Mesenchymal stem cell (in vitro differentiated cells and primary cell): ENCODE data around the gene ZNF189.

Experiments used
- DNase-seq: peaks from one replicate; pipeline ENCODE4 v3.0.0-alpha.2; 2013
- H2AFZ ChIP-seq: one replicate; pipeline ENCODE4 v1.6.1; 2013; ENCODE audit warnings: low read depth, mild to moderate bottlenecking, control low read depth, inconsistent platforms, low read length, moderate library complexity
- H2AK5ac ChIP-seq: 2 replicates; pipeline ENCODE4 v1.6.1; 2013; ENCODE audit warnings: low read length, moderate library complexity, mild to moderate bottlenecking, inconsistent platforms; ENCODE audit not compliant: severe bottlenecking
- H2BK120ac ChIP-seq: one replicate; pipeline ENCODE4 v1.6.1; 2013; ENCODE audit warnings: low read depth, mild to moderate bottlenecking, inconsistent platforms, low read length, moderate library complexity
- H2BK12ac ChIP-seq, 2 experiments: one replicate each; pipeline ENCODE4 v1.6.1; 2013; ENCODE audit warnings: inconsistent platforms in 2 of 2, low read length in 2 of 2, mild to moderate bottlenecking in 2 of 2, moderate library complexity in 2 of 2, control low read depth in 1 of 2
- H2BK15ac ChIP-seq: one replicate; pipeline ENCODE4 v1.6.1; 2013; ENCODE audit warnings: mild to moderate bottlenecking, low read depth, inconsistent platforms; ENCODE audit not compliant: poor library complexity, severe bottlenecking
- H2BK5ac ChIP-seq: 2 replicates; pipeline ENCODE4 v1.6.1; 2013; ENCODE audit warnings: low read depth, mild to moderate bottlenecking, low read length, control low read depth, inconsistent platforms; ENCODE audit not compliant: poor library complexity, severe bottlenecking
- H3K14ac ChIP-seq, 2 experiments: one replicate each; pipeline ENCODE4 v1.6.1; 2013; ENCODE audit warnings: inconsistent platforms in 2 of 2, low read length in 2 of 2, control low read depth in 1 of 2, mild to moderate bottlenecking in 1 of 2, moderate library complexity in 1 of 2
- H3K18ac ChIP-seq, 2 experiments: one replicate each; pipeline ENCODE4 v1.6.1; 2013; ENCODE audit warnings: inconsistent platforms in 2 of 2, low read length in 2 of 2, control low read depth in 1 of 2, low read depth in 1 of 2, mild to moderate bottlenecking in 1 of 2
- H3K23ac ChIP-seq, 2 experiments: one replicate each; pipeline ENCODE4 v1.6.1; 2013; ENCODE audit warnings: inconsistent platforms in 2 of 2, low read length in 2 of 2, mild to moderate bottlenecking in 2 of 2, moderate library complexity in 2 of 2, control low read depth in 1 of 2
- H3K27ac ChIP-seq: 2 replicates; pipeline ENCODE4 v1.5.1; 2013; ENCODE audit warnings: mild to moderate bottlenecking, moderate library complexity, low read length, control low read depth, inconsistent platforms; ENCODE audit not compliant: poor library complexity, severe bottlenecking
- H3K27me3 ChIP-seq, 2 experiments: 2 replicates each; pipeline versions ENCODE4 v1.6.1 to v1.7.0; 2013; ENCODE audit warnings: low read length in 2 of 2, mild to moderate bottlenecking in 2 of 2, moderate library complexity in 2 of 2, control low read depth in 1 of 2, inconsistent platforms in 1 of 2; ENCODE audit not compliant: control insufficient read depth in 1 of 2, insufficient read depth in 1 of 2
- H3K36me3 ChIP-seq, 2 experiments: 2 replicates each; pipeline versions ENCODE4 v1.6.1 to v1.7.0; 2013; ENCODE audit warnings: low read length in 2 of 2, control low read depth in 1 of 2, inconsistent platforms in 1 of 2, low read depth in 1 of 2, mild to moderate bottlenecking in 1 of 2; ENCODE audit not compliant: insufficient read depth in 2 of 2, control insufficient read depth in 1 of 2
- H3K4ac ChIP-seq, 2 experiments: one replicate each; pipeline ENCODE4 v1.6.1; 2013; ENCODE audit warnings: inconsistent platforms in 2 of 2, low read length in 2 of 2, mild to moderate bottlenecking in 2 of 2, moderate library complexity in 2 of 2, control low read depth in 1 of 2, low read depth in 1 of 2
- H3K4me1 ChIP-seq: 2 replicates; pipeline ENCODE4 v1.6.1; 2013; ENCODE audit warnings: low read depth, low read length, control low read depth; ENCODE audit not compliant: control insufficient read depth, insufficient read depth
- H3K4me2 ChIP-seq: 2 replicates; pipeline ENCODE4 v1.6.1; 2013; ENCODE audit warnings: low read length, mild to moderate bottlenecking, inconsistent platforms; ENCODE audit not compliant: poor library complexity, severe bottlenecking
- H3K4me3 ChIP-seq, 2 experiments: 2 replicates each; pipeline versions ENCODE4 v1.5.1 to v1.7.0; 2013; ENCODE audit warnings: low read length in 2 of 2, mild to moderate bottlenecking in 2 of 2, control low read depth in 1 of 2, low read depth in 1 of 2; ENCODE audit not compliant: insufficient read depth in 1 of 2
- H3K79me1 ChIP-seq: replicated peaks from 2 replicates; pipeline ENCODE4 v1.6.1; 2013; ENCODE audit warnings: mild to moderate bottlenecking, control low read depth, low read length, inconsistent platforms; ENCODE audit not compliant: poor library complexity, severe bottlenecking
- H3K9ac ChIP-seq: 2 replicates; pipeline ENCODE4 v1.7.0; 2013; ENCODE audit warnings: mild to moderate bottlenecking, low read length, moderate library complexity
- H3K9me3 ChIP-seq: 2 replicates; pipeline ENCODE4 v1.7.0; 2013; ENCODE audit warnings: mild to moderate bottlenecking, low read length; ENCODE audit not compliant: control insufficient read depth
- H4K8ac ChIP-seq: one replicate; pipeline ENCODE4 v1.6.1; 2013; ENCODE audit warnings: inconsistent platforms, mild to moderate bottlenecking, low read length, moderate library complexity
- H4K91ac ChIP-seq: one replicate; pipeline ENCODE4 v1.6.1; 2013; ENCODE audit warnings: mild to moderate bottlenecking, low read length, inconsistent platforms
- WGBS: methylation state at CpG from one replicate; pipeline ENCODE4 v1.1.7; 2013; ENCODE audit warnings: mixed read lengths; 5-methylcytosine and 5-hydroxymethylcytosine counted together

Gene ZNF189

DNA sequence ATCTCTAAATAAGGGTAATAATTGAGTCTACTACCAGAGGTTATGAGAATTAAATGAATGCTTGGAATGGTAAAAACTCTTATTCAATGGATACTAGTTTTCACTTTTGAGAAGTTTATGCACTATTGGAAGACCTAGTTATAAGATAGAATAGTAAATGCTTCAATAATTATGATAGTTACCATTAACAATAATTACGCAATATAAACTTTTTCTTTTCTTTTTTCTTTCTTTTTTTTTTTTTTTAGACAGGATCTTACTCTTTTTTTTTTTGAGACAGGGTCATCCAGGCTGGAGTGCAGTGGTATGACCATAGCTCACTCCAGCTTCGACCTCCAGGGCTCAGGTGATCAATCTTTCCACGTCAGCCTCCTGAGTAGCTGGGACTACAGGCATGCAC is 30.3 kb downstream of the ZNF189 start:
- H3K14ac ChIP-seq = no peak overlapping the region
- H3K9ac ChIP-seq = no peak overlapping the region
- H3K18ac ChIP-seq = no peak overlapping the region
- H3K4me3 ChIP-seq = no peak overlapping the region
- H2AK5ac ChIP-seq = no peak overlapping the region
- H3K4me1 ChIP-seq = no peaks in the 10 kb centered on the region
- no peak overlapping the region for H2BK120ac ChIP-seq
- H4K91ac ChIP-seq = no peak overlapping the region
- H3K36me3 ChIP-seq = no peaks in the 10 kb centered on the region
- WGBS = 63% methylated on average over 2 of the region's 3 CpGs
- no peak overlapping the region for H3K27ac ChIP-seq
- peaks cover 3 to 6% of the 10 kb centered on the region in 2 experiments for H3K27me3 ChIP-seq
- H4K8ac ChIP-seq = no peak overlapping the region
- no peaks in the 10 kb centered on the region for H3K9me3 ChIP-seq
- DNase-seq = no peak
- H3K79me1 ChIP-seq = no peaks in the 10 kb centered on the region
- no peak overlapping the region for H2AFZ ChIP-seq
- no peak overlapping the region for H3K4ac ChIP-seq
- H2BK5ac ChIP-seq = no peak overlapping the region
- H2BK12ac ChIP-seq = no peak overlapping the region
- H2BK15ac ChIP-seq = no peak overlapping the region
- no peak overlapping the region for H3K4me2 ChIP-seq
- no peak overlapping the region for H3K23ac ChIP-seq

- WGBS = 70% methylated on average over 7 of the region's 7 CpGs
Measured at GRCh38 chr9:101429736-101430135, 31.1 kb downstream of the ZNF189 start.

DNA sequence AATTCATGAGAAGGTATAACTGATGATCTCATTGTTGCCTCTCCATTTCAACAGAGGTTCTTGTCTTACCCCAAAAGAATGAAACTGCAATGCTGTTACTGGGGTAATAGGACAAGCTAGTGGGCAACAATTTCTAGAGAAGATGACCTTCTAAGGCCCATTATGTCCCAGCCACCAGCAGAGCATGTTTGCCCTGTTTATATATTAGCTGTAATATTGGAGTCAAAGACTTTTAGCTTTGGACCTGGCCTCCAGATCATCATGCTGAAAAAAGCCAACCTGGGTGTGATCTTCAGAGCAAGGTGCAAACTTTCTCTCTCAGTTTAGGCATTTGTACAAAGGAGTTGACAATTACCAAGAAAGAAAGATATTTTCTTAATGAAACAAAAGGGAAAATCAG is 33.5 kb downstream of the ZNF189 start:
- Histone ChIP-seq H3K23ac (no peak overlapping the region), H3K27ac (no peak overlapping the region), H2BK15ac (no peak overlapping the region), H4K8ac (no peak overlapping the region), H3K36me3 (no peaks in the 10 kb centered on the region), H3K4ac (no peak overlapping the region), H3K4me1 (no peaks in the 10 kb centered on the region), H4K91ac (no peak overlapping the region), H3K9me3 (no peaks in the 10 kb centered on the region), H2AFZ (no peak overlapping the region), H2BK5ac (no peak overlapping the region), H3K4me2 (no peak overlapping the region), H3K27me3 (peaks cover 3 to 6% of the 10 kb centered on the region in 2 experiments), H2BK120ac (no peak overlapping the region), H3K4me3 (no peak overlapping the region), H2AK5ac (no peak overlapping the region), H3K14ac (no peak overlapping the region), H3K79me1 (no peaks in the 10 kb centered on the region), H3K9ac (no peak overlapping the region), H2BK12ac (no peak overlapping the region), H3K18ac (no peak overlapping the region)
- DNase-seq = no peak

More at GRCh38 chr9:101429736-101430135, 31.1 kb downstream of the ZNF189 start:
- Histone ChIP-seq H2AK5ac (no peak overlapping the region), H3K9ac (no peak overlapping the region), H3K18ac (no peak overlapping the region), H2BK12ac (no peak overlapping the region), H2BK120ac (no peak overlapping the region), H3K4me2 (no peak overlapping the region), H4K91ac (no peak overlapping the region), H3K4me3 (no peak overlapping the region), H3K23ac (no peak overlapping the region), H3K9me3 (no peaks in the 10 kb centered on the region), H3K4me1 (no peaks in the 10 kb centered on the region), H3K79me1 (no peaks in the 10 kb centered on the region), H3K27ac (no peak overlapping the region), H2BK5ac (no peak overlapping the region), H3K27me3 (peaks cover 3 to 6% of the 10 kb centered on the region in 2 experiments), H3K4ac (no peak overlapping the region), H4K8ac (no peak overlapping the region), H2BK15ac (no peak overlapping the region), H3K14ac (no peak overlapping the region), H2AFZ (no peak overlapping the region), H3K36me3 (no peaks in the 10 kb centered on the region)
- no peak for DNase-seq

GRCh38 chr9:101432740-101433139 is 34.1 kb downstream of the ZNF189 start:
- Histone ChIP-seq H3K9ac (no peak overlapping the region), H3K23ac (no peak overlapping the region), H2AFZ (no peak overlapping the region), H2BK120ac (no peak overlapping the region), H2BK15ac (no peak overlapping the region), H3K27ac (no peak overlapping the region), H3K27me3 (peaks cover 3 to 6% of the 10 kb centered on the region in 2 experiments), H2BK12ac (no peak overlapping the region), H3K14ac (no peak overlapping the region), H2AK5ac (no peak overlapping the region), H3K4me3 (no peak overlapping the region), H3K79me1 (no peaks in the 10 kb centered on the region), H4K8ac (no peak overlapping the region), H3K9me3 (no peaks in the 10 kb centered on the region), H4K91ac (no peak overlapping the region), H3K18ac (no peak overlapping the region), H3K4ac (no peak overlapping the region), H3K4me1 (no peaks in the 10 kb centered on the region), H2BK5ac (no peak overlapping the region), H3K36me3 (no peaks in the 10 kb centered on the region), H3K4me2 (no peak overlapping the region)
- 73% methylated on average over 1 of the region's 1 CpG for WGBS
- no peak for DNase-seq
